Caco-2 (cell line): Measurements from ENCODE around the gene UGGT2. TPM values are rescaled to one million over a fixed set of nuclear protein-coding genes. Genes with fewer than 3 reads are reported as not detected.

Experiments used
- BruUV-seq: library from RNA; stranded (reverse); fragments of 400-500 nt; replicated peaks from 2 replicates; lab custom pipeline; 2021; lab: Mats Ljungman, UMichigan
- CTCF ChIA-PET: fragments of 300-600 bp; sonication (Branson Sonifier 250); formaldehyde crosslinking; loops from one replicate; lab custom pipeline; 2022; ENCODE audit warnings: antibody characterized with exemption; lab: Charles Lee
- POLR2A ChIA-PET: fragments of 300-600 bp; sonication (Branson Sonifier 250); formaldehyde crosslinking; loops from one replicate; lab custom pipeline; 2022; ENCODE audit warnings: antibody characterized with exemption; lab: Charles Lee
- DNase-seq, 2 experiments: peaks; one replicate each; pipeline versions ENCODE4 v3.0.0 to v3.0.0-alpha.2; 2020 to 2022
- H3K27me3 ChIP-seq: replicated peaks from 2 replicates; pipeline ENCODE4 v1.6.0; 2011; ENCODE audit warnings: low read length; ENCODE audit not compliant: control insufficient read depth, insufficient read depth
- H3K36me3 ChIP-seq: 2 replicates; pipeline ENCODE4 v1.5.1; 2011; ENCODE audit warnings: low read length; ENCODE audit not compliant: control insufficient read depth, insufficient read depth
- H3K4me1 ChIP-seq: fragments of 250-450 bp; sonication (Bioruptor Pico); 2 replicates; pipeline ENCODE4 v1.5.1; 2020; ENCODE audit warnings: mild to moderate bottlenecking
- H3K4me3 ChIP-seq: 2 replicates; pipeline ENCODE4 v1.5.1; 2011; ENCODE audit warnings: low read depth, mild to moderate bottlenecking, control low read depth, low read length
- H3K9me3 ChIP-seq: fragments of 250-450 bp; sonication (Bioruptor Pico); 2 replicates; pipeline ENCODE4 v1.5.1; 2020; ENCODE audit warnings: mild to moderate bottlenecking, moderate library complexity
- H3K27ac Mint-ChIP-seq: one replicate; pipeline ENCODE4 v1.8.0; 2022; ENCODE audit warnings: mixed read lengths; ENCODE audit not compliant: unreplicated experiment
- H3K27me3 Mint-ChIP-seq: one replicate; pipeline ENCODE4 v1.8.0; 2022; ENCODE audit warnings: mixed read lengths; ENCODE audit not compliant: insufficient read depth, unreplicated experiment
- H3K36me3 Mint-ChIP-seq: one replicate; pipeline ENCODE4 v1.8.0; 2022; ENCODE audit warnings: mild to moderate bottlenecking, mixed read lengths; ENCODE audit not compliant: insufficient read depth, unreplicated experiment
- H3K4me1 Mint-ChIP-seq: one replicate; pipeline ENCODE4 v1.8.0; 2022; ENCODE audit warnings: low read depth, mixed read lengths; ENCODE audit not compliant: unreplicated experiment
- H3K4me3 Mint-ChIP-seq: one replicate; pipeline ENCODE4 v1.8.0; 2022; ENCODE audit warnings: mild to moderate bottlenecking, moderate library complexity, mixed read lengths; ENCODE audit not compliant: unreplicated experiment
- H3K9me3 Mint-ChIP-seq: one replicate; pipeline ENCODE4 v1.8.0; 2022; ENCODE audit warnings: mixed read lengths; ENCODE audit not compliant: unreplicated experiment
- intact Hi-C: fragments of 100-400 bp; cut with micrococcal nuclease; formaldehyde crosslinking; loops from one replicate; pipeline ENCODE4 v1.10.0; 2022; ENCODE audit not compliant: unreplicated experiment
- total RNA-seq: library from RNA; stranded (reverse); gene quantifications from 2 replicates; pipeline ENCODE4 v1.2.3, GENCODE V29; 2022
- TF ChIP-seq, protein P1 (sequence below), 2 experiments: fragments of 200-600 bp in 1 of 2; IDR thresholded peaks; 1 replicate in 1 of 2; 2 replicates in 1 of 2; pipeline versions ENCODE4 v1.5.1 to v1.8.0; 2011 to 2022; ENCODE audit warnings: antibody characterized with exemption in 1 of 2, control low read depth in 1 of 2, inconsistent platforms in 1 of 2, low read depth in 1 of 2, low read length in 1 of 2, mild to moderate bottlenecking in 1 of 2, moderate library complexity in 1 of 2; ENCODE audit not compliant: insufficient read depth in 1 of 2, severe bottlenecking in 1 of 2, unreplicated experiment in 1 of 2

The UGGT2 gene
- total RNA-seq, 1 experiment from 2014 or later: 35.5 TPM

DNA sequence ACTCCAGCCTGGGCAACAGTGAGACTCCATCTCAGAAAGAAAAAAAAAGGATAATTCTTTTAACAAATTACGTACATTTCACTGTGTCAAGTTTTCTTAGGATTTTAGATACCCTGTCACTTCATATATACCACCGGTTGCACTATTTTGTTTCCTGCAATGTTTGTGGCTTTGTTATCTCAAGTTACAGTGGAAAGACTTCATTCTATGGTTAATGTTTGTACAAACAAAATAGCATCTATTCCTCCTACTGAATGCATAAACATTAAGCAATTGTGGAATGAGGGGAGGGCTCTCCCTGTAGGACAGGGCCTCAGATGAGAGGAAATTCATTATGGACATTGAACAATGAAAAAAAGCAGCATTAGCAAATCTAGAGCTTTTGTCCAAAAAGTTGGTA is 256.2 kb downstream of the UGGT2 start:
- no peak overlapping the region for H3K4me3 Mint-ChIP-seq
- CTCF ChIA-PET: no interaction called here
- no peak overlapping the region for H3K4me3 ChIP-seq
- H3K36me3 Mint-ChIP-seq: peaks cover 41% of the 10 kb centered on the region
- H3K9me3 Mint-ChIP-seq: no peaks in the 10 kb centered on the region
- H3K4me1 ChIP-seq: no peaks in the 10 kb centered on the region
- no peaks in the 10 kb centered on the region for H3K27me3 ChIP-seq
- DNase-seq: no peak
- H3K9me3 ChIP-seq: no peaks in the 10 kb centered on the region
- POLR2A ChIA-PET: no interaction called here
- H3K27me3 Mint-ChIP-seq: no peaks in the 10 kb centered on the region
- intact Hi-C loops: no loop called here
- TF ChIP-seq, protein P1, sequence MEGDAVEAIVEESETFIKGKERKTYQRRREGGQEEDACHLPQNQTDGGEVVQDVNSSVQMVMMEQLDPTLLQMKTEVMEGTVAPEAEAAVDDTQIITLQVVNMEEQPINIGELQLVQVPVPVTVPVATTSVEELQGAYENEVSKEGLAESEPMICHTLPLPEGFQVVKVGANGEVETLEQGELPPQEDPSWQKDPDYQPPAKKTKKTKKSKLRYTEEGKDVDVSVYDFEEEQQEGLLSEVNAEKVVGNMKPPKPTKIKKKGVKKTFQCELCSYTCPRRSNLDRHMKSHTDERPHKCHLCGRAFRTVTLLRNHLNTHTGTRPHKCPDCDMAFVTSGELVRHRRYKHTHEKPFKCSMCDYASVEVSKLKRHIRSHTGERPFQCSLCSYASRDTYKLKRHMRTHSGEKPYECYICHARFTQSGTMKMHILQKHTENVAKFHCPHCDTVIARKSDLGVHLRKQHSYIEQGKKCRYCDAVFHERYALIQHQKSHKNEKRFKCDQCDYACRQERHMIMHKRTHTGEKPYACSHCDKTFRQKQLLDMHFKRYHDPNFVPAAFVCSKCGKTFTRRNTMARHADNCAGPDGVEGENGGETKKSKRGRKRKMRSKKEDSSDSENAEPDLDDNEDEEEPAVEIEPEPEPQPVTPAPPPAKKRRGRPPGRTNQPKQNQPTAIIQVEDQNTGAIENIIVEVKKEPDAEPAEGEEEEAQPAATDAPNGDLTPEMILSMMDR (IDR thresholded peaks at IDR 0.05; ENCODE audit: insufficient read depth in 1 of 2, low read depth in 1 of 2, low read length in 1 of 2, severe bottlenecking in 1 of 2, unreplicated experiment in 1 of 2): no peak
- peaks cover 5% of the 10 kb centered on the region for H3K4me1 Mint-ChIP-seq
- no peak overlapping the region for H3K27ac Mint-ChIP-seq
- no TSS peak for BruUV-seq
- no peaks in the 10 kb centered on the region for H3K36me3 ChIP-seq

- H3K4me3 ChIP-seq: no peak overlapping the region
- no TSS peak for BruUV-seq
- H3K36me3 Mint-ChIP-seq: peaks cover 58% of the 10 kb centered on the region
- H3K27me3 ChIP-seq: no peaks in the 10 kb centered on the region
- CTCF ChIA-PET: interaction anchor here (0.6 kb wide), 1 partner anchor 8 kb away, joined by 4 read pairs; no protein-coding TSS in a partner anchor
- no peaks in the 10 kb centered on the region for H3K4me1 Mint-ChIP-seq
- no peaks in the 10 kb centered on the region for H3K4me1 ChIP-seq
- H3K27ac Mint-ChIP-seq: no peak overlapping the region
- H3K27me3 Mint-ChIP-seq: no peaks in the 10 kb centered on the region
- no peaks in the 10 kb centered on the region for H3K9me3 ChIP-seq
- no peak overlapping the region for H3K4me3 Mint-ChIP-seq
- POLR2A ChIA-PET: no interaction called here
- TF ChIP-seq, protein P1 (IDR thresholded peaks at IDR 0.05; ENCODE audit: insufficient read depth in 1 of 2, low read depth in 1 of 2, low read length in 1 of 2, severe bottlenecking in 1 of 2, unreplicated experiment in 1 of 2): no peak
- no peaks in the 10 kb centered on the region; the same call in 1 of the 2 replicates for H3K36me3 ChIP-seq
- DNase-seq: no peak
- intact Hi-C loops: no loop called here
- no peaks in the 10 kb centered on the region for H3K9me3 Mint-ChIP-seq
Observed at GRCh38 chr13:95793781-95794180, 259.4 kb downstream of the UGGT2 start.

- Histone ChIP-seq H3K36me3 (no peaks in the 10 kb centered on the region; the same call in 1 of the 2 replicates), H3K27me3 (no peaks in the 10 kb centered on the region), H3K9me3 (no peaks in the 10 kb centered on the region), H3K4me3 (no peak overlapping the region), H3K4me1 (no peaks in the 10 kb centered on the region)
- ChIA-PET CTCF (interaction anchor here (0.6 kb wide), 1 partner anchor 8 kb away, joined by 4 read pairs; no protein-coding TSS in a partner anchor), POLR2A (no interaction called here)
- intact Hi-C loops: no loop called here
- no peak for DNase-seq
- no TSS peak for BruUV-seq
- H3K27me3 Mint-ChIP-seq: no peaks in the 10 kb centered on the region
- H3K36me3 Mint-ChIP-seq: peaks cover 61% of the 10 kb centered on the region
- TF ChIP-seq, protein P1 (IDR thresholded peaks at IDR 0.05; ENCODE audit: insufficient read depth in 1 of 2, low read depth in 1 of 2, low read length in 1 of 2, severe bottlenecking in 1 of 2, unreplicated experiment in 1 of 2): no peak
- H3K27ac Mint-ChIP-seq: no peak overlapping the region
- H3K4me1 Mint-ChIP-seq: no peaks in the 10 kb centered on the region
- H3K9me3 Mint-ChIP-seq: no peaks in the 10 kb centered on the region
- H3K4me3 Mint-ChIP-seq: no peak overlapping the region
Observed at GRCh38 chr13:95793018-95793555, 260.1 kb downstream of the UGGT2 start.
